OCI-LY3 (cell line): ENCODE data around the gene SOX21.

ENCODE experiments used
- H2AFZ ChIP-seq: fragments of 200-600, 300-600 bp; shearing (Covaris generic); 2 replicates; pipeline ENCODE4 v1.6.0; 2014; ENCODE audit warnings: antibody characterized with exemption, low read depth, low read length
- H3K27ac ChIP-seq: fragments of 200-600, 300-600 bp; sonication (generic); 2 replicates; pipeline ENCODE4 v1.5.1; 2014; ENCODE audit warnings: mild to moderate bottlenecking, low read length, moderate library complexity, mixed read lengths
- H3K27me3 ChIP-seq: fragments of 200-600, 300-600 bp; sonication (generic); 2 replicates; pipeline ENCODE4 v1.6.1; 2014; ENCODE audit warnings: low read depth, low read length, mixed read lengths
- H3K36me3 ChIP-seq: fragments of 200-600, 300-600 bp; sonication (generic); replicated peaks from 2 replicates; pipeline ENCODE3; 2014; ENCODE audit warnings: low read depth, low read length, mixed read lengths
- H3K4me1 ChIP-seq: fragments of 300-600, 200-600 bp; sonication (generic); 2 replicates; pipeline ENCODE4 v1.6.1; 2014; ENCODE audit warnings: low read length, mixed read lengths
- H3K4me2 ChIP-seq: fragments of 200-600, 300-600 bp; sonication (generic); 2 replicates; pipeline ENCODE4 v1.6.1; 2014; ENCODE audit warnings: low read length, mixed read lengths
- H3K4me3 ChIP-seq: fragments of 300-600, 200-600 bp; sonication (generic); 2 replicates; pipeline ENCODE4 v1.5.1; 2014; ENCODE audit warnings: antibody characterized with exemption, mild to moderate bottlenecking, low read length, moderate library complexity
- H3K79me2 ChIP-seq: fragments of 300-600, 200-600 bp; shearing (Covaris generic); 2 replicates; pipeline ENCODE4 v1.6.1; 2014; ENCODE audit warnings: mild to moderate bottlenecking, low read length, mixed read lengths
- H3K9ac ChIP-seq: fragments of 300-600, 200-600 bp; shearing (Covaris generic); 2 replicates; pipeline ENCODE4 v1.6.0; 2014; ENCODE audit warnings: mild to moderate bottlenecking, low read length, moderate library complexity
- H3K9me3 ChIP-seq: fragments of 200-600, 300-600 bp; shearing (Covaris generic); 2 replicates; pipeline ENCODE4 v1.6.1; 2014; ENCODE audit warnings: low read length, mixed read lengths; ENCODE audit not compliant: insufficient read depth
- H4K20me1 ChIP-seq: fragments of 200-600, 300-600 bp; sonication (generic); 2 replicates; pipeline ENCODE4 v1.6.1; 2016; ENCODE audit warnings: low read length, mixed read lengths; ENCODE audit not compliant: insufficient read depth
- CTCF ChIP-seq: fragments of 200-600, 300-600 bp; sonication (generic); IDR thresholded peaks from 2 replicates; pipeline ENCODE4 v1.5.1; 2014; ENCODE audit warnings: antibody characterized with exemption, low read length, low read depth
- EZH2phosphoT487 ChIP-seq: fragments of 200-600 bp; shearing (Covaris generic); IDR thresholded peaks from 2 replicates; pipeline ENCODE4 v1.6.1; 2018; ENCODE audit warnings: antibody characterized with exemption, mixed run types, low read depth

Gene SOX21

DNA sequence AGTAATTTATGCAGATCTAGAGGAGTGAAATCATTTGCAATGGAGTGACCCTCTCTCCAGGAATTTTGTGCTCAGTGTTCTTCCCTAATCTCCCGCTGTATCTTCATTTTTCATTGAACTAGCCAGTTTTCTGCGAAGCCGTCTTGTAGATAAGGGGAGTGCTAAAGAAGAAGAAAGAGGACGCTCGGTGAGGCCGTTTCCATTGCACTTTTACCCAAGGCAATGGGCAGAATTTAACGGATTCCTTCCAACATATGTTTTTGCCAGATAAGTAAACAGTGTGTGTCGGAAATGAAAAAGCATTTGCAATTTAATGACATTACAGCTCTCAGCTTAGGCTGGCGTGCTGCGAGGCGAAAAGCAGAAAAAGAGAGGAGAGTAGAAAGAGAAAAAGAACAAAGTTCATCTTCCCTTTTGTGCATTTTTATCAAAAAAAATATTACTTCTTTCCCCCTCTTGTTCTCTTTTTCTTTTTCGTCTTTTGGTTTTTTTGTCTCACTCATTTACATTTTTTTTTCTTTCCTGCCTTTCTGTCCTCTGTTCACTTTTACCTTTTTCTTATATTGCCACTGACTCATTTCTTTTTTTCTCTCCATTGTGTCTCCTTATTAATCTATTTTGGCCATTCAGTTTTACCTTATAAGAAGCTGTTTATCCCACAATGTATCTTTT is 49.9 kb downstream of the SOX21 start:
- no peak overlapping the region for H3K4me3 ChIP-seq
- H3K4me2 ChIP-seq, result no peak overlapping the region
- no peak for TF ChIP-seq EZH2phosphoT487
- no peak for TF ChIP-seq CTCF
- H3K27me3 ChIP-seq, result peaks cover 27% of the 10 kb centered on the region
- H2AFZ ChIP-seq, result no peak overlapping the region
- H3K4me1 ChIP-seq, result peaks cover 6% of the 10 kb centered on the region
- no peak overlapping the region for H3K27ac ChIP-seq
- no peaks in the 10 kb centered on the region for H3K79me2 ChIP-seq
- H3K36me3 ChIP-seq, result no peaks in the 10 kb centered on the region
- no peak overlapping the region for H3K9ac ChIP-seq
- H3K9me3 ChIP-seq, result no peaks in the 10 kb centered on the region
- H4K20me1 ChIP-seq, result no peaks in the 10 kb centered on the region

- H3K4me3 ChIP-seq, result no peak overlapping the region
- no peaks in the 10 kb centered on the region for H4K20me1 ChIP-seq
- peaks cover 16% of the 10 kb centered on the region for H3K4me1 ChIP-seq
- H3K4me2 ChIP-seq, result no peak overlapping the region
- no peaks in the 10 kb centered on the region for H3K36me3 ChIP-seq
- H3K27me3 ChIP-seq, result peaks cover 27% of the 10 kb centered on the region
- TF ChIP-seq CTCF (no peak), EZH2phosphoT487 (no peak)
- H3K79me2 ChIP-seq, result no peaks in the 10 kb centered on the region
- no peak overlapping the region for H2AFZ ChIP-seq
- no peak overlapping the region for H3K9ac ChIP-seq
- no peak overlapping the region for H3K27ac ChIP-seq
- no peaks in the 10 kb centered on the region for H3K9me3 ChIP-seq
These were observed 50.9 kb downstream of the SOX21 start for GRCh38 chr13:94661406-94661805.

DNA sequence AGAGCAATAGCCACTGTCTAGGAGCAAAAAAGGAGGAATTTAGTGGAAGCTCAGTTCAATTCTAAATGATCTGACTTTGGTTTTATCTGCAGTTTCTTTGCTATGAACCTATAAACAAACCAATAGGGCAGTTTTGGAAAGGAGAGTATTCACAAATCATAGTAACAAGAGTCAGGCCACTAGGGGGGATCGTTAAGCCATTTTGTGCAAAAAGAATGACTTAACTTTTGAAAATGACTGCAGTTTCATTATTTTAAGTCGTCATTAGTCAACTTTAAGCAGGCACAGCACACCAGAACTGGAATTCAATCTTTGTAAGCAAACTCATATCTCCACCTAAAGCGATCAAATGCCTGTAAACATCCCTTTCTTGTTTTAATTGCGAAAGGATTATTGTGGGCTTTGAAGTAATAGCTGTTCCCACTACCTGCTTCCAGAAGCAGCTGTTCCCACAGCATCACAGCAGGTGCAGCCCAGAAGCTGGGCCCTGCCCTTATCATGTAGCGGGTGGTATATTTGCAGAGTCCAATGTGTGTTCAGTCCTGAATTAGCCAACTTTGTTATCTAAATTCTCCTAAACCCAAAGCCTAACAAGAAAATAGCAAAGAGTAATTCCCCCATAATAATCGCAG is 51.5 kb downstream of the SOX21 start:
- Histone ChIP-seq H3K4me2 (peak overlapping the region; percentile 48), H3K4me1 (peaks cover 22% of the 10 kb centered on the region), H3K27ac (no peak overlapping the region), H3K4me3 (no peak overlapping the region), H3K9ac (no peak overlapping the region), H2AFZ (peak overlapping the region; percentile 75; the same call in 1 of the 2 replicates), H3K36me3 (no peaks in the 10 kb centered on the region), H3K79me2 (no peaks in the 10 kb centered on the region), H3K27me3 (peaks cover 27% of the 10 kb centered on the region), H4K20me1 (no peaks in the 10 kb centered on the region), H3K9me3 (no peaks in the 10 kb centered on the region)
- TF ChIP-seq EZH2phosphoT487 (no peak), CTCF (peak; percentile 68)
